ENCODE results near the gene DEFB121.

The DEFB121 gene

GRCh38 chr20:31363295-31363694 lies 42.7 kb downstream of the DEFB121 start:
- H3K9me3 ChIP-seq (ENCODE audit: insufficient read depth, low read length), result no peaks in the 10 kb centered on the region

GRCh38 chr20:31355981-31356380 lies 50.0 kb downstream of the DEFB121 start:
- no peak overlapping the region for H2AFZ ChIP-seq (ENCODE audit: low read depth, low read length)

More at GRCh38 chr20:31363295-31363694, 42.7 kb downstream of the DEFB121 start:
- Histone ChIP-seq H3K27me3 (ENCODE audit: low read depth, low read length) (no peaks in the 10 kb centered on the region; the same call in 1 of the 2 replicates), H2AFZ (ENCODE audit: low read depth, low read length) (no peak overlapping the region), H3K36me3 (replicated peaks; ENCODE audit: low read depth, low read length) (no peaks in the 10 kb centered on the region), H4K20me1 (ENCODE audit: insufficient read depth, low read length) (no peaks in the 10 kb centered on the region), H3K4me3 (ENCODE audit: low read length) (no peak overlapping the region), H3K4me2 (ENCODE audit: low read length) (no peak overlapping the region), H3K9ac (ENCODE audit: low read length) (no peak overlapping the region), H3K27ac (ENCODE audit: low read length) (no peak overlapping the region), H3K79me2 (ENCODE audit: low read length) (no peaks in the 10 kb centered on the region), H3K4me1 (ENCODE audit: low read length) (no peaks in the 10 kb centered on the region)
- TF ChIP-seq EZH2phosphoT487 (IDR thresholded peaks at IDR 0.05; ENCODE audit: low read depth), result no peak
- TF ChIP-seq CTCF (IDR thresholded peaks at IDR 0.05; ENCODE audit: low read depth, low read length), result no peak

More at GRCh38 chr20:31355981-31356380, 50.0 kb downstream of the DEFB121 start:
- Histone ChIP-seq H3K27ac (ENCODE audit: low read length) (no peak overlapping the region), H4K20me1 (ENCODE audit: insufficient read depth, low read length) (no peaks in the 10 kb centered on the region), H3K9me3 (ENCODE audit: insufficient read depth, low read length) (no peaks in the 10 kb centered on the region), H3K36me3 (replicated peaks; ENCODE audit: low read depth, low read length) (no peaks in the 10 kb centered on the region), H3K4me2 (ENCODE audit: low read length) (no peak overlapping the region), H3K9ac (ENCODE audit: low read length) (no peak overlapping the region), H3K27me3 (ENCODE audit: low read depth, low read length) (no peaks in the 10 kb centered on the region; the same call in 1 of the 2 replicates), H3K4me3 (ENCODE audit: low read length) (no peak overlapping the region), H3K4me1 (ENCODE audit: low read length) (no peaks in the 10 kb centered on the region), H3K79me2 (ENCODE audit: low read length) (no peaks in the 10 kb centered on the region)
- TF ChIP-seq EZH2phosphoT487 (IDR thresholded peaks at IDR 0.05; ENCODE audit: low read depth), result no peak
- TF ChIP-seq CTCF (IDR thresholded peaks at IDR 0.05; ENCODE audit: low read depth, low read length), result no peak
